Osteocyte (in vitro differentiated cells): ENCODE results near the gene POLD4. TPM values are rescaled to one million over a fixed set of nuclear protein-coding genes. Genes with fewer than 3 reads are reported as not detected.

Experiments used
- DNase-seq: peaks from one replicate; pipeline ENCODE4 v3.0.0; 2021; ENCODE audit warnings: mixed read lengths; ENCODE audit not compliant: unreplicated experiment; ENCODE audit errors: extremely low spot score
- H3K27ac Mint-ChIP-seq: one replicate; pipeline ENCODE4 v1.8.0; 2021; ENCODE audit warnings: mild to moderate bottlenecking, mixed read lengths; ENCODE audit not compliant: unreplicated experiment
- H3K27me3 Mint-ChIP-seq: one replicate; pipeline ENCODE4 v1.8.0; 2021; ENCODE audit warnings: mixed read lengths; ENCODE audit not compliant: unreplicated experiment
- H3K36me3 Mint-ChIP-seq: one replicate; pipeline ENCODE4 v1.8.0; 2021; ENCODE audit warnings: mixed read lengths; ENCODE audit not compliant: unreplicated experiment
- H3K4me1 Mint-ChIP-seq: one replicate; pipeline ENCODE4 v1.8.0; 2021; ENCODE audit warnings: mixed read lengths; ENCODE audit not compliant: unreplicated experiment
- H3K4me3 Mint-ChIP-seq: one replicate; pipeline ENCODE4 v1.8.0; 2021; ENCODE audit warnings: mild to moderate bottlenecking, moderate library complexity, mixed read lengths; ENCODE audit not compliant: unreplicated experiment
- H3K9me3 Mint-ChIP-seq: one replicate; pipeline ENCODE4 v1.8.0; 2021; ENCODE audit warnings: mixed read lengths; ENCODE audit not compliant: unreplicated experiment
- total RNA-seq: library from RNA; stranded (reverse); gene quantifications from 2 replicates; pipeline ENCODE4 v1.2.1, GENCODE V29; 2021
- TF ChIP-seq, protein P1 (sequence below): fragments of 200-600 bp; sonication (generic); IDR thresholded peaks from 2 replicates; pipeline ENCODE4 v1.5.0; 2021; ENCODE audit warnings: antibody characterized with exemption, mild to moderate bottlenecking, moderate library complexity

The POLD4 gene
- total RNA-seq, 1 donor from 2014 or later = 64.0 TPM

DNA sequence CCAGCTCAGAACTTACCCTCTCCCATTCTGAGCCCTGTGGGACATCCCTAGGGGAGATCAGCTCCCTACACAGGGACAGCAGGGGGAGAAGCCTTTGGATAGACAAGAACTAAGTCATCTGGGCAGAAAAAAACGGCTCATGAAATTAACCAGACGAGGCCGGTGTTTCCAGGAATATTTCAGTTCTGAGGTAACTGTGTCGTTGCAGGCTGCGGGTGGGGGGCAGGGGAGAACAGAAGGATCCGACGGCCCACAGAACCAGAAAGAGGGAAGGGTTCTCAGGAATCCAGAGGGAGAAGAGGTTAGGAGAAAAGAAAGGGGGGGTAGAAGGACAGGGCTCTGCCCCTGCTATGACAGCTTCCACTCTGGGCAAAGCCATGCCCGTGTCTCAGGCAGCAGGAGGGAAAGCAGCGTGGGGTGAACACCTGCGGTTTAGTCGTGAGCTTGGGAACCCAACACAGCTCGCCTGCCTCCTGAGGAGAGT, 16.5 kb upstream of the POLD4 start:
- H3K4me1 Mint-ChIP-seq = peaks cover 61% of the 10 kb centered on the region
- H3K27ac Mint-ChIP-seq = peak overlapping the region; percentile 75
- H3K4me3 Mint-ChIP-seq = no peak overlapping the region
- no peaks in the 10 kb centered on the region for H3K27me3 Mint-ChIP-seq
- H3K9me3 Mint-ChIP-seq = no peaks in the 10 kb centered on the region
- TF ChIP-seq, protein P1, sequence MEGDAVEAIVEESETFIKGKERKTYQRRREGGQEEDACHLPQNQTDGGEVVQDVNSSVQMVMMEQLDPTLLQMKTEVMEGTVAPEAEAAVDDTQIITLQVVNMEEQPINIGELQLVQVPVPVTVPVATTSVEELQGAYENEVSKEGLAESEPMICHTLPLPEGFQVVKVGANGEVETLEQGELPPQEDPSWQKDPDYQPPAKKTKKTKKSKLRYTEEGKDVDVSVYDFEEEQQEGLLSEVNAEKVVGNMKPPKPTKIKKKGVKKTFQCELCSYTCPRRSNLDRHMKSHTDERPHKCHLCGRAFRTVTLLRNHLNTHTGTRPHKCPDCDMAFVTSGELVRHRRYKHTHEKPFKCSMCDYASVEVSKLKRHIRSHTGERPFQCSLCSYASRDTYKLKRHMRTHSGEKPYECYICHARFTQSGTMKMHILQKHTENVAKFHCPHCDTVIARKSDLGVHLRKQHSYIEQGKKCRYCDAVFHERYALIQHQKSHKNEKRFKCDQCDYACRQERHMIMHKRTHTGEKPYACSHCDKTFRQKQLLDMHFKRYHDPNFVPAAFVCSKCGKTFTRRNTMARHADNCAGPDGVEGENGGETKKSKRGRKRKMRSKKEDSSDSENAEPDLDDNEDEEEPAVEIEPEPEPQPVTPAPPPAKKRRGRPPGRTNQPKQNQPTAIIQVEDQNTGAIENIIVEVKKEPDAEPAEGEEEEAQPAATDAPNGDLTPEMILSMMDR = no peak
- peaks cover 6% of the 10 kb centered on the region for H3K36me3 Mint-ChIP-seq
- DNase-seq = no peak

DNA sequence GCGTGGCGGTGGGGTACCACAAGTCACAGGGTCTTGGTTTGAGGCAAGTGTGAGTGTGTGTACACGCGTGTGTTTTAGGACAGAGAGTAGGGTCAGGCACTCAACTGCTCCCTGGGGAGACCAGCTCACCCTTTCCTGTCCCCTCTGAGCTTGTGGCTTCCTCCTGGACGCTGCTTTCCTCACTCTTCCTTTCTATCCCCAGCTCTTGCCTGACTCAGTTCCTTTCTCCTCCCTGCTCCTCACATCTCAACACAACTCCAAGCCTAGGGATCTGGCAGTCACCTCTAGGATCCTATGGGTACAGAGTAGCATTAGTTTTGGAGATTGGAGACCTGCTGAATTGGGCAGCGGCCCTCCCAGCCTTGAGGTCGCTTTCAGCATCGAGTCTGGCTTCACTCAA, 15.9 kb upstream of the POLD4 start:
- peaks cover 11% of the 10 kb centered on the region for H3K36me3 Mint-ChIP-seq
- no peak overlapping the region for H3K4me3 Mint-ChIP-seq
- H3K27me3 Mint-ChIP-seq = no peaks in the 10 kb centered on the region
- H3K9me3 Mint-ChIP-seq = no peaks in the 10 kb centered on the region
- no peak for DNase-seq
- H3K4me1 Mint-ChIP-seq = peaks cover 55% of the 10 kb centered on the region
- TF ChIP-seq, protein P1 = no peak
- peak overlapping the region; percentile 75 for H3K27ac Mint-ChIP-seq

DNA sequence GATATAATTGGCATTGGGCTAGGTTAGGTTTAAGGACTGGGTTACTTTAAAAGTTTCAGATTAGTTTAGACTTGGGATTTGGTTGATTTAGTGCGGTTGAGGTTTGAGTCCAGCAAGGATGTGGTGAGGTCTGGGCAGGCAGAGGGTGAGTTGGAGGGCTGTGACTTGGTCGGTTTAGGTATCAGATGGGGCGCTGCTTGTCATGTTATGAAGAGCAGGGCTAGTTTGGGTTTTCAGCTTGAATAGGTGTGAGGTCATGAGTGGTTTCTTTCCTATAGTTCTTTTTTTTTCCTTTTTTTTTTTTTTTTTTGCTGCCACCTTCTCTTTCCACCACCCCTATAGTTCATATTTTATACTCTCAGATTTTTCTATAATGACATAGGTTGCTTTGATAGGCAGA, 15.3 kb upstream of the POLD4 start:
- TF ChIP-seq, protein P1 = no peak
- no peak for DNase-seq
- peaks cover 51% of the 10 kb centered on the region for H3K4me1 Mint-ChIP-seq
- no peaks in the 10 kb centered on the region for H3K9me3 Mint-ChIP-seq
- peaks cover 11% of the 10 kb centered on the region for H3K36me3 Mint-ChIP-seq
- H3K4me3 Mint-ChIP-seq = no peak overlapping the region
- H3K27ac Mint-ChIP-seq = no peak overlapping the region
- no peaks in the 10 kb centered on the region for H3K27me3 Mint-ChIP-seq

DNA sequence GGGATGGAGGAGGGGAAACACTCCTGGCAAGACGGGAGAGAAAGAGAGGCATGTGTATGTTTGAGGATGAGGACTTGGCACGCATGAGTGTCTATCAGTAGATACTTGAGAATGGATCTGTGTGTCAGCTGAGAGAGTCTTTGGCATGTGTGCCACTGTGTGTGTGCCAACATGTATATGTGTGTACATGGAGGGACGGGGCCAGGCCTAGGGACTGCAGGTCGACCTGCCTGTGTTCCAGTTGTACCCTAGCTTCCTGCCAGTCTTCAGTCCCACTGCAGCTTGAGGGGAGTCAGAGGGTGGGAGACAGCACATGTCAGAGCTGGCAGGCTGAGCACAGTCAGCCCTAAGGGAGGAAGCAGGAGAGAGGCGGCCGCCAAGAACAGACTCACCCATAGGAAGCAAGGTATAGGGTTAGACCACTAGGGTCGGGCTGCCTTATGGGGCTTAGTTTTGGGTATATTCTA, 14.4 kb upstream of the POLD4 start:
- H3K4me1 Mint-ChIP-seq = peaks cover 51% of the 10 kb centered on the region
- DNase-seq = no peak
- H3K27ac Mint-ChIP-seq = peak overlapping the region; percentile 59
- TF ChIP-seq, protein P1 = no peak
- no peaks in the 10 kb centered on the region for H3K9me3 Mint-ChIP-seq
- no peak overlapping the region for H3K4me3 Mint-ChIP-seq
- H3K36me3 Mint-ChIP-seq = peaks cover 11% of the 10 kb centered on the region
- no peaks in the 10 kb centered on the region for H3K27me3 Mint-ChIP-seq

DNA sequence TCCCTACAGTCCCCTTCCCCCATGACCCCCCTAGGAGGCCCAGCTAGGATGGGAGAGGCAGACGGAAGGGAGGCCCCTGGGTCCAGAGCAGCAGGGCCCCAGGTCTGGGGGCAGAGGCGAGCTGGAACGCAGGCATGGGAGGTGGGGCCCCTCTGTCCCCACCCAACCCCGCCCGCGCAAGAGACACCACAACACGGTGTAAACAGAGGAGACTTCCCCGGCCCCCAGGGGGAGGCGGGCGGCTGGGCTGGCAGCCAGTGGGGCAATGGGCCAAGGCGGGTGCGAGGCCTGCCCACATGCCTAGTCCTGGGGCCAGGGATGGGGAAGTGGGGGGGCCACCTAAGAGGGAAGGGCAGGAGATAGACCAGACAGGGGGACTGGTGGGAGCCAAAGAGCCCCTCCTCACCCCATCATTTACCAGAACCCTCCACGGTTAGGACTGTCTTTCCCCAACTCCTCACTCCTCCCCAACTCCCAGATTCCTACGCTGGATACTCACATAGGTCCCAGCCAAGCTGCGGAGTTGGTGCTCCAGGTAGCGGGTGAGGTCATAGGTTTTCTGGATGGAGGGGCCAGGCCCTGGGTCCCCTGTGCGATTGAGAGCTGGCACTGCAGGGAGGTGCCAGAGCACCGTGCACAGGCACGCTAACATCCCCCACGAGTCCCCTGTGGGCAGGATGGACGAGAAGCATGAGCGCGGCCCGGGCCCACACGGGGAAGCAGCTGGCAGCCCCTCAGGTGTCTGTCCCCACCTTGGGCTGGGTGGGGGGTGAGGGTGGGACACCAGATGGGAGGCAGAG, 13.8 kb upstream of the POLD4 start:
- Mint-ChIP-seq H3K4me3 (no peak overlapping the region), H3K9me3 (no peaks in the 10 kb centered on the region), H3K27me3 (no peaks in the 10 kb centered on the region), H3K4me1 (peaks cover 51% of the 10 kb centered on the region), H3K27ac (peak overlapping the region; percentile 59), H3K36me3 (peaks cover 11% of the 10 kb centered on the region)
- TF ChIP-seq, protein P1 = no peak
- DNase-seq = no peak
